Fibroblast of pulmonary artery (primary cell): ENCODE measurements around the gene SH3BP4.

Experiments used
- DNase-seq: peaks from one replicate; pipeline ENCODE4 v3.0.0-alpha.2; 2010; ENCODE audit warnings: low read depth
- H3K4me3 ChIP-seq: replicated peaks from 2 replicates; pipeline ENCODE4 v1.5.1; 2011; ENCODE audit warnings: low read depth, mild to moderate bottlenecking, control low read depth, low read length, moderate library complexity
- TF ChIP-seq, protein P1 (sequence below): IDR thresholded peaks from 2 replicates; pipeline ENCODE4 v1.5.1; 2011; ENCODE audit warnings: mild to moderate bottlenecking, control low read depth, low read length, inconsistent platforms; ENCODE audit errors: missing control alignments

Gene SH3BP4

DNA sequence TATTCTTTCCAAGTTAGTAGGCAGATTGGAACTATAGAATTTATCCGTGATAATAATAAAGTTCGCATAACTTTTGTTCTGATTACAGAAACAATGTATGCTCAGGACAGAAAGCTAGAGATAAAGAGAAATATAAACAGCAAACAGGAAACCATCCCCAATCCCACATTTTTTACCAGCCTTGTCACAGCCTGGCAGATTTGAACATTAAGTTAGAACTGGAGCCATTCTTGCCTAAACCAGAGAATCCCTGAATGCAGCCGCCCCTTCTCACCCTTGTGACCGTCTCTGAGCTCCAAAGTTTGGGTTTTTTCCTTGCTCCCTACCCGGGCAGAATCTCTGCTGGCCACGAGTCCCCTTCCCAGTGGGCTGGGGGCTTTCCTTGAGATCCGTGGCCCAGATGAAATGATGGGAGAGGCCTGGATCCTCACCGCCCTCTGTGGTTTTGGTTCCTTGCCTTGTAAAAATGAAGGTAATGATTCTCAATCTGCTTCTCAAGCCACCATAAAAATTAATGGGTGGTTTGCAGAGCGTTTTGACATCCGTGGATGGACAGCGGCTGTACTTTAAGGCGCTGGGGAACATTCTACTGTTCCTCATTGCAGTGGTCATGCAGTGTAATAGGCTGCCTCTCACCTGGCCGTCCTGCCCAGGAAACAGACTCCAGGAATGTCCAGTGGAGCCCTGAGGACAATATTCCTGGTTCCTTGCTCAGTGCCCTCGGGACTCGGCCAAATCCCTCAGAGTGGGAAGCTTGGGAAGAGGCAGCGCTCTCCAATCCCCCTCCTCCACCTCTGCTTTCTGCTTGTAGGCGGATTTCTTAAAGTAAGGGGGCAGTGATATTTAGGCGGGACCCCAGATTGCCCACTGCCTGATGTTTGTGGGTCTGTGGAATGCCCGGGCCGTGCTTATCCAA is 1.6 kb downstream of the SH3BP4 start:
- peak; percentile 41 for DNase-seq
- TF ChIP-seq, protein P1, sequence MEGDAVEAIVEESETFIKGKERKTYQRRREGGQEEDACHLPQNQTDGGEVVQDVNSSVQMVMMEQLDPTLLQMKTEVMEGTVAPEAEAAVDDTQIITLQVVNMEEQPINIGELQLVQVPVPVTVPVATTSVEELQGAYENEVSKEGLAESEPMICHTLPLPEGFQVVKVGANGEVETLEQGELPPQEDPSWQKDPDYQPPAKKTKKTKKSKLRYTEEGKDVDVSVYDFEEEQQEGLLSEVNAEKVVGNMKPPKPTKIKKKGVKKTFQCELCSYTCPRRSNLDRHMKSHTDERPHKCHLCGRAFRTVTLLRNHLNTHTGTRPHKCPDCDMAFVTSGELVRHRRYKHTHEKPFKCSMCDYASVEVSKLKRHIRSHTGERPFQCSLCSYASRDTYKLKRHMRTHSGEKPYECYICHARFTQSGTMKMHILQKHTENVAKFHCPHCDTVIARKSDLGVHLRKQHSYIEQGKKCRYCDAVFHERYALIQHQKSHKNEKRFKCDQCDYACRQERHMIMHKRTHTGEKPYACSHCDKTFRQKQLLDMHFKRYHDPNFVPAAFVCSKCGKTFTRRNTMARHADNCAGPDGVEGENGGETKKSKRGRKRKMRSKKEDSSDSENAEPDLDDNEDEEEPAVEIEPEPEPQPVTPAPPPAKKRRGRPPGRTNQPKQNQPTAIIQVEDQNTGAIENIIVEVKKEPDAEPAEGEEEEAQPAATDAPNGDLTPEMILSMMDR = no peak
- H3K4me3 ChIP-seq = peak overlapping the region; percentile 82

DNA sequence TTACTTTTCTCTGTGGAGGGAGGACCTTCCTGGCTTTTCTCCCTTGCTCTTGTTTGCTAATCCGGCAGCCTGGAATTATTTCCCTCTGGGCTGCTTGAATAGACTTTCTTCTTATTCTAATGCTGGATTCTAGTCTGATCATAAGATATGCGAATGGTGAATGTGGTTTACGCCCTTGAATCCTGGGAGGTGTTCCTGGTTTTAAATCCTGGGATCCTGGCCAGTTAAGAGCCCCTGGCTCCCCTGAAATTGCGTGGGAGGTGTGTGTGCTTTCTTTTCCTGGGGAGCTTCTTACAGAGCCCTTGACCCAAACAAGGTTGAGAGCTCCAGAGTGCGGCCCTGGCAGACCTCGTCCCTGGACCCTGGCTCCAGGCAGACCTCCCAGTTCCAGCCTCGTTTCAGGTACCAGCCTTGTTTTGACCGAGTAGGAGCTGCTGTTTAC is 2.8 kb downstream of the SH3BP4 start:
- peak overlapping the region; percentile 82 for H3K4me3 ChIP-seq
- peak; percentile 58 for DNase-seq
- TF ChIP-seq, protein P1 = no peak

DNA sequence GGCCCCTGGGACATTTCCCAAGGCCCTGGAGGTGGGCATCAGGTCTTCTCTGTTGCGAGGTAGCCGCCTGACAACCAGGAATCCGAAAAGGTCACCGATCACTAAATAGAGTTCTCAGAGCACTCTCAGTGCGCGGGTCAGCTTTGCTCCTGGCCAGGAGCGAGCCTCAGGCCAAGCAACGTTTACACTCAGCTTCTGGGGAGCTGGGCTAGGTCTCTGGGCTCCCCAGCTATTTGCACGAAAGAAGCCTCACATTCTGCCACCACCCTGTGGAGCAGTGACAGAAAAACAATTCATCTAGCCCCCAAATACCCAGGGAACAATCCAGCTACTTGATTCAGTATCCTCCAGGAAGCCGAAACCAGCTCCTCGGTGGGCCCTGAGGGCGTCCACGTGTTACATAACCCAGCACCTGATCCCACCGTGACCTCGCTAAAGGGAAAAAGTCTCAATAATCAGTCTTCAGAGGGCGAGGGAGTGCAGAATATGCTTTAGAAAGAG is 3.3 kb downstream of the SH3BP4 start:
- H3K4me3 ChIP-seq = no peak overlapping the region
- DNase-seq = no peak
- TF ChIP-seq, protein P1 = no peak

DNA sequence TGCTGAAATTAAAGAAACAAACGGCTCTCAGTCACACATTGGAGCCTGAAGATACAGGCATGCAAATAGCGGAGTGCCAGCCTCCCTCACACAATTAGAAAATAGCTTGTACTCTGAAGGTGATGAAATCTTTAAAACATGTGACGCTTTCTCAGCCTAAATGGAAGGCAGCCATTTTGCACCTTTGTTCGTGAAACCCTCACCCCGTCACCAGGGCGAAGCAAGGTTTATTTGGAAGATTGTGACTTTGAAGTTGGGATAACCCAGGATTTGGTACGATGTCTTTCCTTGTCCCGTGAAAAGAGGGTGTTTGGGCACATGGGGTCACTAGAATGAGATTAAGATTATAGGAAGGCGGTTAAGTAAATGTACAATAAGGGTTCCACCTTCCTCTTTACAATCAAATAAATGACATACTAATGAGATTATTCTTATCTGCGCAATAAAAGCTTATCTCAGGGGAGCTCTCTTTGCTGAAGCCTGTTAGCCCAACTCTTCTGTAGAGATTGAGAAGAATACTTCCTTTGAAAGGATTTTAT is 4.2 kb downstream of the SH3BP4 start:
- TF ChIP-seq, protein P1 = no peak
- no peak for DNase-seq
- H3K4me3 ChIP-seq = no peak overlapping the region

DNA sequence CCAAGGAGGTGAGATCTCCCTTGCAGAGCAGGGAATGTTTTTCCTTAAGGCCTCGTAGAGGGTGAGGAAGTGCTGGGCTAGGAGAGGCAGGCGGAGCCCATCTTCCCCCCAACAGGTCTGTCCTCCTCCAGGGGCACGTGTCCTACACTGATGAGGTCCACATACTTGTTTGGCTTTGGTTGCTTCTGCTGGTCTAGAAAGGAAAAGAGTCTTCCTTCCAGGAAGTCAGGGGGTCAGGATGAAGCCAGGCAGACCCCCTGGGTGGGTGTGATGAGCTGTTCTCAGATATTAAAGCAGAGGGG is 6.0 kb downstream of the SH3BP4 start:
- no peak for DNase-seq
- TF ChIP-seq, protein P1 = no peak
- H3K4me3 ChIP-seq = no peak overlapping the region

DNA sequence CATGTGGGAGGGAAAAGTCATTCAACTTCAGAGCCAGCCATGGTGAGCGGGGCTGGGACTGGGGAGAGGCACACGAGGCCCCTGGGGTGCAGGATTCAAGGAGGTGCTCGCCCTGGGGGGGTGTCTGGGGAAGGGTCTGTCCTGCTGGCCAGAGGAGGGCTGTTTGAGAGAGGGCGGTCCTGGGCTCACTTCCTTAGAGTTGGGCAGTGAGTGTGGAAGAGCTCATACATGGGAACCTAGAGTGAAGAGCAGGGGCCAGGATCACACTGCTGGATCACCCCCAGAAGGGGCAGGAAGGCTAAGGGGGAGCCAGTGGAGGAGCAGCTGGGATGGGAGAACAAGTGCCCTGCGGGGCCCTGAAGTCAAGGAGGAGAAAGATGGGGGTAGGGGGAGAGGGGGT is 6.5 kb downstream of the SH3BP4 start:
- no peak for DNase-seq
- TF ChIP-seq, protein P1 = no peak
- no peak overlapping the region for H3K4me3 ChIP-seq
